Heart left ventricle (tissue), 16 donors: ENCODE results near the gene MSI2. TPM values are rescaled to one million over a fixed set of nuclear protein-coding genes. Genes with fewer than 3 reads are reported as not detected.

Experiments used
- ATAC-seq, 4 donors: fragments of 200-7000 bp; cut with Tn5 transposase; one replicate each; pipeline ENCODE4 v1.9.1; 2020 to 2022; ENCODE audit warnings: moderate library complexity in 4 of 4, mild to moderate bottlenecking in 3 of 4, moderate number of reproducible peaks in 1 of 4
- DNase-seq, 5 donors: peaks; one replicate each; pipeline ENCODE4 v3.0.0-alpha.2; 2020
- H3K27ac ChIP-seq, 12 donors: fragments of 200-600 bp; sonication (generic) in 4 of 12; one replicate each; pipeline versions ENCODE4 v1.5.0 to v1.8.0; 2016 to 2022; ENCODE audit warnings: mild to moderate bottlenecking in 2 of 12
- H3K27me3 ChIP-seq, 9 donors: fragments of 200-600 bp; sonication (generic) in 2 of 9; one replicate each; pipeline versions ENCODE4 v1.5.1 to v1.8.0; 2016 to 2022; ENCODE audit warnings: mild to moderate bottlenecking in 3 of 9
- H3K36me3 ChIP-seq, 9 donors: fragments of 200-600 bp; sonication (generic) in 2 of 9; one replicate each; pipeline versions ENCODE4 v1.5.0 to v1.8.0; 2018 to 2022; ENCODE audit warnings: mild to moderate bottlenecking in 2 of 9
- H3K4me1 ChIP-seq, 12 donors: fragments of 200-600 bp; sonication (generic) in 4 of 12; one replicate each; pipeline versions ENCODE4 v1.5.0 to v1.8.0; 2016 to 2022; ENCODE audit warnings: mild to moderate bottlenecking in 3 of 12
- H3K4me3 ChIP-seq, 12 donors: fragments of 200-600 bp; sonication (generic) in 4 of 12; one replicate each; pipeline versions ENCODE4 v1.5.0 to v1.8.0; 2017 to 2022; ENCODE audit warnings: mild to moderate bottlenecking in 9 of 12, moderate library complexity in 4 of 12
- H3K9me3 ChIP-seq, 12 donors: fragments of 200-600 bp; sonication (generic) in 4 of 12; one replicate each; pipeline versions ENCODE4 v1.5.0 to v1.8.0; 2016 to 2022; ENCODE audit warnings: mild to moderate bottlenecking in 1 of 12
- CTCF ChIP-seq, 12 donors: fragments of 200-600 bp; sonication (generic) in 4 of 12; IDR thresholded peaks; one replicate each; pipeline versions ENCODE4 v1.5.0 to v1.8.0; 2018 to 2022; ENCODE audit warnings: antibody characterized with exemption in 12 of 12, mild to moderate bottlenecking in 5 of 12
- POLR2A ChIP-seq, 2 donors: fragments of 450-650 bp; IDR thresholded peaks; one replicate each; pipeline ENCODE4 v1.6.1; 2017; ENCODE audit warnings: antibody characterized with exemption in 2 of 2, mild to moderate bottlenecking in 2 of 2, moderate library complexity in 2 of 2
- WGBS, 4 donors: extraction: QIAGEN DNeasy Blood & Tissue Kit in 2 of 4; methylation state at CpG; one replicate each; pipeline versions ENCODE4 v1.1.5 to v1.1.7; 2013 to 2018; 5-methylcytosine and 5-hydroxymethylcytosine counted together
- intact Hi-C, 10 donors: fragments of 100-400 bp; cut with DNase I; formaldehyde crosslinking; loops; one replicate each; pipeline versions ENCODE4 v1.11.1 to v1.14.2; 2022
- polyA plus RNA-seq, 2 donors: library from polyadenylated mRNA; stranded (reverse); fragments of 200-250 nt; gene quantifications; one replicate each; pipeline ENCODE4 v1.2.3, GENCODE V29; 2013
- total RNA-seq, 9 donors: library from RNA; depleted of rRNA in 2 of 9; stranded (reverse); fragments of >200 nt in 2 of 9; fragmentation: NEBNext Ultra II Directional in 3 of 9; extraction: Animal tissue kit (Norgen Biotek cat#: 25700) in 3 of 9; gene quantifications; one replicate each; pipeline versions ENCODE4 v1.1.0 to v1.2.4, GENCODE V29; 2016 to 2023
- donor health status: ischemic (EF 13 %, LVEDD 7.1; RV severe dilation, severe dysfunction).
- donor health status: healthy with polysubstance abuse.
- donor health status: DM: no; HTN: yes; CAD: no.
- donor health status: DM: no; HTN: no; CAD: no.
- donor health status: ischemic (EF 25% LVEDD 6.9; RV normal size, moderate dysfunction).
- donor health status: ischemic (EF 25% LVEDD 5.7; RV mildly dilated, moderate dysfunction).
- donor health status: healthy.
- donor health status: DM: yes; HTN: yes; CAD: no.
- donor health status: ischemic (EF 35%, LVEDD 5.7; RV mildly dilated, moderate dysfunction).
- donor health status: nonischemic (EF 11% LVEDD 7.7; RV severe dilation, severe dysfunction).
- donor health status: DM: yes; HTN: yes; CAD: no.
- donor health status: PGD.
- donor health status: ischemic (EF 29% LVEDD 5.4; RV normal size, mild dysfunction).
- donor health status: nonischemic (EF 23%, LVEDD 6.1; RV moderate dilation, normal function).

MSI2 gene
- total and polyA plus RNA-seq, 11 donors = 35.9 to 120 (median 104) TPM

- H3K36me3 ChIP-seq = no peaks in the 10 kb centered on the region
- peaks cover 3 to 90% (median 44%) of the 10 kb centered on the region in 12 donors for H3K4me1 ChIP-seq
- ATAC-seq (peak in 3 of 4 donors; percentile 16 to 30 (median 16)), DNase-seq (peak in 1 of 5 donors; percentile 53)
- intact Hi-C loops = loop anchor here in 2 of 10 donors (2.0 to 10.0 kb wide), 3 partner anchors 72 to 514 kb away; partner anchors contain the start of gene SRSF1 (in 1 of the 2)
- H3K27me3 ChIP-seq = no peaks in the 10 kb centered on the region
- peak overlapping the region in 9 of 12 donors; percentile 1 to 84 (median 32) for H3K27ac ChIP-seq
- 78 to 88% (median 86%) methylated on average over 9 to 13 of the region's 13 CpGs for WGBS, 4 donors
- TF ChIP-seq POLR2A (IDR thresholded peaks at IDR 0.05) = no peak
- no peak for TF ChIP-seq CTCF (IDR thresholded peaks at IDR 0.05)
- H3K4me3 ChIP-seq = no peak overlapping the region
- no peaks in the 10 kb centered on the region for H3K9me3 ChIP-seq
Observed at GRCh38 chr17:57601143-57601735, 344.9 kb downstream of the MSI2 start.

GRCh38 chr17:57602896-57603295 lies 346.6 kb downstream of the MSI2 start:
- Histone ChIP-seq H3K27ac (peak overlapping the region in 3 of 12 donors; percentile 81 to 95 (median 87)), H3K4me1 (peaks cover 3 to 86% (median 49%) of the 10 kb centered on the region in 12 donors), H3K9me3 (no peaks in the 10 kb centered on the region), H3K27me3 (no peaks in the 10 kb centered on the region), H3K36me3 (no peaks in the 10 kb centered on the region), H3K4me3 (no peak overlapping the region)
- intact Hi-C loops = loop anchor here in 1 of 10 donors (10.0 kb wide), 2 partner anchors 402 to 512 kb away; partner anchors contain the start of gene SRSF1
- no peak for DNase-seq
- TF ChIP-seq CTCF (IDR thresholded peaks at IDR 0.05) (no peak), POLR2A (IDR thresholded peaks at IDR 0.05) (no peak)
- 82 to 88% (median 85%) methylated on average over 6 of the region's 6 CpGs for WGBS, 4 donors
- ATAC-seq = no peak

DNA sequence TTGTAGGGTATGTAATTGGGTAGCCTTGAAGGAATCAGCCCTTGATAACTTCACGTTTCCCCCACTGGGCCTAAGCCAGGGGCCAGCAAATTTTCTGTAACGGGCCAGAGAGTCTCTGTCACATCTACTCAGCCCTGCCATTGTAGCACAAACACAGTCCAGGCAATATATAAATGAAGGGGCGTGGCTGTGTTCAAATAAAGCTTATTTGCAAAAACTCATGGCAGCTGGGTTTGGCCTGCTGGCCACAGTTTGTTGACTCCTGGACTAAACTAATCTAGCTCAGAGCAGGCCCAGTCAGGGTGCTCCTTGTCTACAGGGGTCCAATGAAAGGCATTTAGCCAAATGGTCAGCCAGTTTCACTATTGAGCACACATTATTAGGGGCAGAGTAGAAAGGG lies 347.2 kb downstream of the MSI2 start:
- H3K27me3 ChIP-seq = no peaks in the 10 kb centered on the region
- peak overlapping the region in 10 of 12 donors; percentile 21 to 95 (median 88) for H3K27ac ChIP-seq
- intact Hi-C loops = loop anchor here in 1 of 10 donors (10.0 kb wide), 2 partner anchors 401 to 511 kb away; partner anchors contain the start of gene SRSF1
- peaks cover 3 to 79% (median 43%) of the 10 kb centered on the region in 12 donors for H3K4me1 ChIP-seq
- no peaks in the 10 kb centered on the region for H3K9me3 ChIP-seq
- ATAC-seq = no peak
- no peaks in the 10 kb centered on the region for H3K36me3 ChIP-seq
- H3K4me3 ChIP-seq = no peak overlapping the region
- 82 to 86% (median 82%) methylated on average over 3 of the region's 3 CpGs for WGBS, 4 donors
- TF ChIP-seq CTCF (IDR thresholded peaks at IDR 0.05) = no peak
- TF ChIP-seq POLR2A (IDR thresholded peaks at IDR 0.05) = no peak
- DNase-seq = no peak

DNA sequence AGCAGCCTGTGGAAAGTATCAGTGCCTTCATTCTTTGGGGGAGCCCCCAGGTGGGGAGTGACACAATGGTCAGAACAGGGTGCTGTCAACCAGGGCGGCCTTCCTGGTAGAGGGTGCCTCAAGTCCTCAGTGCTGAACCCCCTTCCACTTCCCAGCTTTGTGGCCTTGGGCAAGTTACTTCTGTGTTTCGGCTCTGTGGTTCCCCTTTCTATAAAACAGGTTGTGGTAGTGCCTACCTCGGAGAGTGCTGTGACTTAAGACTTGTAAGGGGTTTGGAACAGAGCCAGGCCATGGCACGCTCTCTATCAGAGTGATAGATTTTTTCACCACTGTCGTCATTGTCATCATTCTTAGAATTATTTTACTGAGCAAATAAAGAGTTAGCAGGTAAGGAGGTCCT lies 347.7 kb downstream of the MSI2 start:
- H3K27me3 ChIP-seq = no peaks in the 10 kb centered on the region
- ATAC-seq = no peak
- WGBS, 4 donors = 60 to 72% (median 67%) methylated on average over 5 of the region's 5 CpGs
- TF ChIP-seq CTCF (IDR thresholded peaks at IDR 0.05) (no peak), POLR2A (IDR thresholded peaks at IDR 0.05) (no peak)
- intact Hi-C loops = loop anchor here in 1 of 10 donors (10.0 kb wide), 2 partner anchors 401 to 511 kb away; partner anchors contain the start of gene SRSF1
- H3K4me3 ChIP-seq = no peak overlapping the region
- H3K9me3 ChIP-seq = no peaks in the 10 kb centered on the region
- peak in 1 of 5 donors; percentile 37 for DNase-seq
- H3K27ac ChIP-seq = peak overlapping the region in 11 of 12 donors; percentile 66 to 95 (median 88)
- no peaks in the 10 kb centered on the region for H3K36me3 ChIP-seq
- H3K4me1 ChIP-seq = peaks cover 3 to 75% (median 40%) of the 10 kb centered on the region in 12 donors
